ENCODE results near the gene CBX4.

DNA sequence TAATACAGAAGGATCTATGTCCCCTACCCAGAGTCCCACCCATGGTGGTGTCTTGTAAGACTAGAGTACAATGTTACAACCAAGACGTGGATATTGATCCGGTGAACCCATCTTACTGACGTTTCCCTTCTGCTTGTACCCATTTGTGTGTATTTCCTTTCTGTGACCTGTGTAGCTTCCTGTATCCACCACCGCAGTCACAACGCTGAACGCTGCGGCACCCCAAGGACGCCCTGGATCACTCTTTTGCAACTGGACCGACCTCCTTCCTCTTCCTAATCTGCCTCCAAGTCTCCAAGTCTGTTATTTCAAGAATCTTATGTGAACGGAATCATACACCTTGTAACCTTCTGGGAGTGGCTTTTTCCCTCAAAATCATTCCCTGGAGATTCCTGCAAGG is 33.5 kb upstream of the CBX4 start:
- TF ChIP-seq, protein P1, sequence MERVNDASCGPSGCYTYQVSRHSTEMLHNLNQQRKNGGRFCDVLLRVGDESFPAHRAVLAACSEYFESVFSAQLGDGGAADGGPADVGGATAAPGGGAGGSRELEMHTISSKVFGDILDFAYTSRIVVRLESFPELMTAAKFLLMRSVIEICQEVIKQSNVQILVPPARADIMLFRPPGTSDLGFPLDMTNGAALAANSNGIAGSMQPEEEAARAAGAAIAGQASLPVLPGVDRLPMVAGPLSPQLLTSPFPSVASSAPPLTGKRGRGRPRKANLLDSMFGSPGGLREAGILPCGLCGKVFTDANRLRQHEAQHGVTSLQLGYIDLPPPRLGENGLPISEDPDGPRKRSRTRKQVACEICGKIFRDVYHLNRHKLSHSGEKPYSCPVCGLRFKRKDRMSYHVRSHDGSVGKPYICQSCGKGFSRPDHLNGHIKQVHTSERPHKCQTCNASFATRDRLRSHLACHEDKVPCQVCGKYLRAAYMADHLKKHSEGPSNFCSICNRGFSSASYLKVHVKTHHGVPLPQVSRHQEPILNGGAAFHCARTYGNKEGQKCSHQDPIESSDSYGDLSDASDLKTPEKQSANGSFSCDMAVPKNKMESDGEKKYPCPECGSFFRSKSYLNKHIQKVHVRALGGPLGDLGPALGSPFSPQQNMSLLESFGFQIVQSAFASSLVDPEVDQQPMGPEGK (CRISPR knock-in tag; IDR thresholded peaks at IDR 0.05; ENCODE audit: borderline replicate concordance) = no peak
- TF ChIP-seq CREB5 (CRISPR knock-in tag; IDR thresholded peaks at IDR 0.05; ENCODE audit: low read depth) = no peak
- no peak for TF ChIP-seq RARB (CRISPR knock-in tag; IDR thresholded peaks at IDR 0.05)
- TF ChIP-seq OSR1 (CRISPR knock-in tag; IDR thresholded peaks at IDR 0.05) = no peak
- TF ChIP-seq PPARA (CRISPR knock-in tag; IDR thresholded peaks at IDR 0.05; ENCODE audit: borderline replicate concordance) = no peak
- TF ChIP-seq SNAI2 (CRISPR knock-in tag; IDR thresholded peaks at IDR 0.05) = no peak
- no peak for TF ChIP-seq TCF4 (CRISPR knock-in tag; IDR thresholded peaks at IDR 0.05; ENCODE audit: borderline replicate concordance)
- TF ChIP-seq TOX (CRISPR knock-in tag; IDR thresholded peaks at IDR 0.05; ENCODE audit: borderline replicate concordance) = no peak
- no peak for TF ChIP-seq TSHZ2 (CRISPR knock-in tag; IDR thresholded peaks at IDR 0.05)
- no peak for TF ChIP-seq ZNF565 (CRISPR knock-in tag; conservative IDR thresholded peaks at IDR 0.05; ENCODE audit: low read depth)
- TF ChIP-seq POU6F1 (CRISPR knock-in tag; IDR thresholded peaks at IDR 0.05; ENCODE audit: borderline replicate concordance, low read depth) = no peak
- no peak for TF ChIP-seq ZFP30 (CRISPR knock-in tag; IDR thresholded peaks at IDR 0.05)
- no peak for TF ChIP-seq ESRRG (CRISPR knock-in tag; IDR thresholded peaks at IDR 0.05)

Data from SK-N-SH treated with all-trans-retinoic acid at 6 μM for 48 hours (cell line).